HG03520 (cell line): ENCODE results near the gene OXT.
"Not testable (repeated sequence)": the region's sequence is repeated elsewhere in the genome, so short reads cannot be mapped to it uniquely, and the experiment has no call there.

ENCODE experiments used
- ATAC-seq: cut with Tn5 transposase; IDR thresholded peaks from one replicate; pipeline ENCODE4 v1.9.1; 2021; ENCODE audit warnings: mild to moderate bottlenecking, moderate library complexity; ENCODE audit not compliant: unreplicated experiment

The OXT gene

GRCh38 chr20:3109350-3110302 is 38.2 kb downstream of the OXT start:
- no peak for ATAC-seq

- no peak for ATAC-seq
These were observed 40.1 kb downstream of the OXT start for GRCh38 chr20:3111507-3111906.

- no peak for ATAC-seq
These were observed 40.6 kb downstream of the OXT start for GRCh38 chr20:3111995-3112394.

- ATAC-seq: no peak
These were observed 44.0 kb downstream of the OXT start for GRCh38 chr20:3115190-3116107.

GRCh38 chr20:3116341-3116740 is 44.9 kb downstream of the OXT start:
- ATAC-seq: no peak

- not testable (repeated sequence) for ATAC-seq
These were observed 46.5 kb downstream of the OXT start for GRCh38 chr20:3117839-3118379.

- no peak for ATAC-seq
These were observed 47.6 kb downstream of the OXT start for GRCh38 chr20:3119044-3119443.

- no peak for ATAC-seq
These were observed 50.0 kb downstream of the OXT start for GRCh38 chr20:3121271-3121911.
